HepG2 (cell line): ENCODE results near the gene HAPLN1. TPM values are rescaled to one million over a fixed set of nuclear protein-coding genes. Genes with fewer than 3 reads are reported as not detected.

Source experiments
- ATAC-seq: fragments of 200-7000 bp; cut with Tn5 transposase; 3 replicates; pipeline ENCODE4 v1.9.1; 2020; ENCODE audit warnings: mild to moderate bottlenecking, moderate library complexity
- BruUV-seq: library from RNA; stranded (reverse); fragments of 400-500 nt; replicated peaks from 2 replicates; lab custom pipeline; 2021; lab: Mats Ljungman, UMichigan
- CTCF ChIA-PET: fragments of 300-600 bp; formaldehyde crosslinking; extraction: SDS; loops from one replicate; lab custom pipeline; 2021; ENCODE audit warnings: low total read pairs, inconsistent platforms, low intra/inter-chr PET ratio; lab: Yijun Ruan, JAX
- POLR2A ChIA-PET: fragments of 350-600 bp; sonication (Branson Sonifier 250); formaldehyde crosslinking; loops from one replicate; lab custom pipeline; 2020; ENCODE audit warnings: antibody characterized with exemption, inconsistent platforms; lab: Yijun Ruan, JAX
- DNase-seq: peaks from one replicate; pipeline ENCODE4 v3.0.0-alpha.2; 2015; ENCODE audit warnings: low spot score
- FAIRE-seq: peaks from 3 replicates; lab custom pipeline; 2011; peaks lifted over from hg19 to GRCh38; lab: Jason Lieb, UNC
- H2AFZ ChIP-seq: one replicate; pipeline ENCODE4 v1.6.1; 2011; ENCODE audit warnings: low read length, inconsistent platforms
- H3K27ac ChIP-seq: fragments of 300-600 bp; 3 replicates; pipeline ENCODE4 v1.8.0; 2011; ENCODE audit warnings: mixed run types, mild to moderate bottlenecking, mixed read lengths, low read length, inconsistent platforms; ENCODE audit not compliant: insufficient read depth; ENCODE audit errors: extremely low read length
- H3K27me3 ChIP-seq, 2 experiments: fragments of 200-600 bp in 1 of 2; 2 replicates in 1 of 2; 3 replicates in 1 of 2; pipeline versions ENCODE4 v1.6.0 to v1.8.0; 2011; ENCODE audit warnings: low read length in 2 of 2, mild to moderate bottlenecking in 2 of 2, moderate library complexity in 2 of 2, inconsistent platforms in 1 of 2; ENCODE audit not compliant: insufficient read depth in 2 of 2, control insufficient read depth in 1 of 2
- H3K36me3 ChIP-seq, 2 experiments: fragments of 200-600 bp in 1 of 2; replicated peaks in 1 of 2; 2 replicates in 1 of 2; 3 replicates in 1 of 2; pipeline versions ENCODE4 v1.5.1 to v1.8.0; 2011; ENCODE audit warnings: low read length in 2 of 2, inconsistent platforms in 1 of 2; ENCODE audit not compliant: insufficient read depth in 2 of 2, control insufficient read depth in 1 of 2
- H3K4me1 ChIP-seq: 2 replicates; pipeline ENCODE4 v1.5.1; 2012; ENCODE audit warnings: low read length, inconsistent platforms; ENCODE audit not compliant: insufficient read depth
- H3K4me2 ChIP-seq: 2 replicates; pipeline ENCODE4 v1.6.0; 2011; ENCODE audit warnings: low read depth, low read length, inconsistent platforms
- H3K4me3 ChIP-seq, 3 experiments: fragments of 200-600 bp in 1 of 3; sonication (generic), shearing (Covaris generic) in 1 of 3; replicated peaks in 1 of 3; 2 replicates each; pipeline ENCODE4 v1.5.1; 2011 to 2016; ENCODE audit warnings: low read length in 3 of 3, inconsistent platforms in 2 of 3, low read depth in 2 of 3, mild to moderate bottlenecking in 2 of 3, control low read depth in 1 of 3, mixed read lengths in 1 of 3; ENCODE audit not compliant: insufficient read depth in 1 of 3
- H3K79me2 ChIP-seq: one replicate; pipeline ENCODE4 v1.6.1; 2011; ENCODE audit warnings: low read length, inconsistent platforms; ENCODE audit not compliant: insufficient read depth
- H3K9ac ChIP-seq: 2 replicates; pipeline ENCODE4 v1.6.0; 2011; ENCODE audit warnings: mild to moderate bottlenecking, low read depth, low read length, inconsistent platforms; ENCODE audit not compliant: insufficient read depth
- H3K9me3 ChIP-seq: 2 replicates; pipeline ENCODE4 v1.5.1; 2012; ENCODE audit warnings: mild to moderate bottlenecking, low read length
- H4K20me1 ChIP-seq: 2 replicates; pipeline ENCODE4 v1.6.0; 2011; ENCODE audit warnings: inconsistent platforms, mild to moderate bottlenecking, low read length, moderate library complexity; ENCODE audit not compliant: insufficient read depth
- ARNTL ChIP-seq: sonication (generic); formaldehyde crosslinking; IDR thresholded peaks from 2 replicates; pipeline ENCODE4 v1.4.0; 2020; ENCODE audit warnings: mild to moderate bottlenecking, missing genetic modification reagents
- ATM ChIP-seq: fragments of 450-650 bp; IDR thresholded peaks from 2 replicates; pipeline ENCODE4 v1.7.1; 2017; ENCODE audit warnings: mild to moderate bottlenecking, borderline replicate concordance
- FOXJ3 ChIP-seq: sonication (generic); formaldehyde crosslinking; IDR thresholded peaks from 2 replicates; pipeline ENCODE4 v1.4.0; 2020; ENCODE audit warnings: missing genetic modification reagents, mild to moderate bottlenecking, borderline replicate concordance
- MAFF ChIP-seq: IDR thresholded peaks from 2 replicates; pipeline ENCODE4 v1.6.1; 2011; ENCODE audit warnings: low read depth, low read length, improper control_type of control experiment
- MAFK ChIP-seq, 2 experiments: IDR thresholded peaks in 1 of 2; conservative IDR thresholded peaks in 1 of 2; 2 replicates each; pipeline ENCODE4 v1.6.1; 2011; ENCODE audit warnings: improper control_type of control experiment in 2 of 2, low read length in 2 of 2
- MLLT10 ChIP-seq: sonication (generic); formaldehyde crosslinking; IDR thresholded peaks from 2 replicates; pipeline ENCODE4 v1.4.0; 2020; ENCODE audit warnings: missing genetic modification reagents
- PHF5A ChIP-seq: IDR thresholded peaks from one replicate; pipeline ENCODE4 v1.6.1; 2018; ENCODE audit warnings: low read depth, missing genetic modification reagents; ENCODE audit not compliant: unreplicated experiment
- ZBTB4 ChIP-seq: sonication (generic); formaldehyde crosslinking; IDR thresholded peaks from 2 replicates; pipeline ENCODE4 v1.4.0; 2020; ENCODE audit warnings: missing genetic modification reagents, mild to moderate bottlenecking, borderline replicate concordance
- ZNF879 ChIP-seq: sonication (generic); formaldehyde crosslinking; IDR thresholded peaks from 2 replicates; pipeline ENCODE4 v1.8.1; 2023; ENCODE audit warnings: missing genetic modification reagents
- in situ Hi-C: cut with HindIII; loops from 2 replicates; pipeline ENCODE4 v1.10.0; 2017; ENCODE audit warnings: low pct_unique_long_range_greater_than_20kb; ENCODE audit not compliant: extremely low pct_ligation_motif_present
- intact Hi-C: fragments of 100-400 bp; cut with micrococcal nuclease; formaldehyde crosslinking; loops from one replicate; pipeline ENCODE4 v1.10.0; 2022; ENCODE audit not compliant: unreplicated experiment
- polyA plus RNA-seq, 8 experiments: library from polyadenylated mRNA; depleted of rRNA in 3 of 8; stranded (reverse) in 7 of 8; unstranded in 1 of 8; fragments of >200 nt; fragmentation: Illumina TruSeq in 4 of 8; extraction: Trizol in 4 of 8; gene quantifications; 2 replicates each; pipeline versions ENCODE4 v1.2.1 to v1.2.3, GENCODE V29; 2011 to 2016; ENCODE audit warnings: low read depth in 4 of 8, missing spikeins in 1 of 8, mixed read lengths in 1 of 8; ENCODE audit not compliant: insufficient read depth in 1 of 8
- total RNA-seq, 5 experiments: library from RNA; depleted of rRNA; stranded (reverse); fragments of >200 nt; fragmentation: Illumina TruSeq; extraction: Trizol; gene quantifications; 2 replicates each; pipeline ENCODE4 v1.2.3, GENCODE V29; 2016; ENCODE audit warnings: low read depth in 1 of 5

Gene HAPLN1
- total and polyA plus RNA-seq, 2 of the 13 experiments (the other 11 are each of a cell fraction or from before 2014, with no cell fraction given) = not detected

DNA sequence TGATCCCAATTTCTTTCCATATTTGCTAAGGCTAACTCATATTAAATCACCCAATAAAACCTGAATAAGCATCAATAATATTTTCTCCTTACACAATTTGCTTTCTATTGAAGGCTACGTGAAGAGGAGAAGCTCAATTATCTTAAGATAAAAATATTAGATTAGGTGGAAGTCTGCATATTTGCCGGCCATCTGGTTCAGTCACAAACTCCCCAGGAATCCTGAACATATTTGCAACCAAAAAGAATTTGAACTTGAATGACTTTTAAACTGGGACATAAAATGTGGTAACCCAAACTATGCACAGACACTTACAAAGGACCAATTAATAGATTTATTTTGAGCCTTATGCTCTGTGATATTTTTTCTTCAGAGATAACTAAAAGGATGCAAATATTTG lies 92.3 kb downstream of the HAPLN1 start (continued):
- TF ChIP-seq PHF5A (CRISPR knock-in tag) (no peak), ATM (no peak), ARNTL (CRISPR knock-in tag) (no peak), ZBTB4 (CRISPR knock-in tag) (no peak), FOXJ3 (no peak), MLLT10 (no peak)

DNA sequence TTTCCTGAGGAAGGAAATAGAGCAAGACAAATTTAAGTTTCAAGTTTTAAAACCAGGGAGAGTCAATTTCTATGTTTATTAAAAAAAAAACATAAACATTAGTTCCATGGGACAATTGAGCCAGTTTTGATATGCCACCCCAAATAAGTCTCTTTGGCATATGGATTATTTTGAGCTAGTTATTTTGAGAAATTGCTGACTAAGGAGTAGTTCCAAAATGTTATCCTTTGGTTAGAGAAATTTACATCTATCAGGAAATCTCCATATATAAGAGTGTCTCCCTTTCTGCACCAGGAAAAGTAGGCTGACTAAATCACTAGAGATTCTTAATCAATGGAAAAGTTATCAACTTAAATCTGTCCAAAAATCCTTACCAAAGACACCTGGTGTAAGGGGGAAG lies 105.8 kb downstream of the HAPLN1 start:
- H3K79me2 ChIP-seq = no peaks in the 10 kb centered on the region
- H3K27me3 ChIP-seq = no peaks in the 10 kb centered on the region
- no peak overlapping the region for H3K9ac ChIP-seq
- BruUV-seq = no TSS peak
- no peak overlapping the region for H3K4me3 ChIP-seq
- TF ChIP-seq MAFF = peak; percentile 85
- TF ChIP-seq ZNF879 (CRISPR knock-in tag) = no peak
- TF ChIP-seq MAFK (conservative IDR thresholded peaks at IDR 0.05 in 1 of 2, IDR thresholded peaks at IDR 0.05 in 1 of 2; ENCODE audit: low read length in 2 of 2) = peak; percentile 74 to 92
- POLR2A ChIA-PET = no interaction called here
- H3K36me3 ChIP-seq = no peaks in the 10 kb centered on the region
- no peaks in the 10 kb centered on the region for H3K4me1 ChIP-seq
- H2AFZ ChIP-seq = no peak overlapping the region
- no peaks in the 10 kb centered on the region for H4K20me1 ChIP-seq
- intact Hi-C loops (no loop called here), in situ Hi-C loops (no loop called here)
- DNase-seq (no peak), ATAC-seq (no peak), FAIRE-seq (no peak)
- CTCF ChIA-PET = no interaction called here
- no peak overlapping the region for H3K4me2 ChIP-seq
- peaks cover 35% of the 10 kb centered on the region for H3K9me3 ChIP-seq
- H3K27ac ChIP-seq = no peak overlapping the region
